Articular chondrocyte of knee joint (primary cell): ENCODE data around the gene ZFAND2B. TPM values are rescaled to one million over a fixed set of nuclear protein-coding genes. Genes with fewer than 3 reads are reported as not detected.

ENCODE experiments used
- total RNA-seq: library from RNA; depleted of rRNA; stranded (reverse); fragments of >200 nt; gene quantifications from 2 replicates; pipeline ENCODE4 v1.2.3, GENCODE V29; 2012

The ZFAND2B gene
- total RNA-seq, 1 donor = 16.4 TPM

Other genes with a start within 250 kb of the ZFAND2B start
- gene CDK5R2, start 247.1 kb upstream of the ZFAND2B start, total RNA-seq = not detected in 2 replicates
- not detected in 2 replicates for gene FEV, start 221.6 kb upstream of the ZFAND2B start, total RNA-seq
- 0.54 TPM in 1 of 2 replicates, not detected in the other for gene CRYBA2, start 213.4 kb upstream of the ZFAND2B start, total RNA-seq
- 0.22 TPM in 1 of 2 replicates, not detected in the other for gene CFAP65, start 165.3 kb upstream of the ZFAND2B start, total RNA-seq
- not detected in 2 replicates for gene IHH, start 145.9 kb upstream of the ZFAND2B start, total RNA-seq
- 19.9 and 27.6 TPM in 2 replicates for gene NHEJ1, start 46.0 kb upstream of the ZFAND2B start, total RNA-seq
- 1.8 and 2.2 TPM in 2 replicates for gene SLC23A3, start 36.8 kb upstream of the ZFAND2B start, total RNA-seq
- 25.9 and 28.0 TPM in 2 replicates for gene CNPPD1, start 29.9 kb upstream of the ZFAND2B start, total RNA-seq
- gene RETREG2, start 28.5 kb upstream of the ZFAND2B start, total RNA-seq = 86.2 and 87.0 TPM in 2 replicates
- gene ABCB6, start 12.2 kb downstream of the ZFAND2B start, total RNA-seq = 26.7 and 26.9 TPM in 2 replicates
- 55.7 and 58.9 TPM in 2 replicates for gene ATG9A, start 22.9 kb downstream of the ZFAND2B start, total RNA-seq
- 21.5 and 31.2 TPM in 2 replicates for gene ANKZF1, start 23.0 kb downstream of the ZFAND2B start, total RNA-seq
- 16.5 and 34.4 TPM in 2 replicates for gene GLB1L, start 38.7 kb downstream of the ZFAND2B start, total RNA-seq
- 33.7 and 52.9 TPM in 2 replicates for gene STK16, start 38.7 kb downstream of the ZFAND2B start, total RNA-seq
- gene TUBA4B, start 46.5 kb downstream of the ZFAND2B start, total RNA-seq = not detected in 2 replicates
- 26.5 and 28.6 TPM in 2 replicates for gene TUBA4A, start 47.1 kb downstream of the ZFAND2B start, total RNA-seq
- gene DNAJB2, start 72.6 kb downstream of the ZFAND2B start, total RNA-seq = 36.3 and 50.0 TPM in 2 replicates
- 0.13 and 0.43 TPM in 2 replicates for gene PTPRN, start 102.6 kb downstream of the ZFAND2B start, total RNA-seq
- not detected in 2 replicates for gene RESP18, start 126.0 kb downstream of the ZFAND2B start, total RNA-seq
- 43.6 and 52.8 TPM in 2 replicates for gene DNPEP, start 181.1 kb downstream of the ZFAND2B start, total RNA-seq
- gene DES, start 211.6 kb downstream of the ZFAND2B start, total RNA-seq = 0.76 and 1.6 TPM in 2 replicates
- 18.6 and 28.7 TPM in 2 replicates for gene SPEG, start 228.1 kb downstream of the ZFAND2B start, total RNA-seq